NCI-H1417 (cell line): ENCODE results near the gene ATAD1.

ENCODE experiments used
- DNase-seq, 3 experiments: peaks; one replicate each; lab custom pipeline; 2025; lab: John Stamatoyannopoulos, UW

The ATAD1 gene

GRCh38 chr10:87715552-87716347 lies 102.3 kb downstream of the ATAD1 start:
- DNase-seq = no peak

GRCh38 chr10:87713707-87714106 lies 104.3 kb downstream of the ATAD1 start:
- DNase-seq = no peak

GRCh38 chr10:87712913-87713616 lies 105.0 kb downstream of the ATAD1 start:
- no peak for DNase-seq

- no peak for DNase-seq
Observed at GRCh38 chr10:87707254-87707653, 110.8 kb downstream of the ATAD1 start.

GRCh38 chr10:87706731-87707130 lies 111.3 kb downstream of the ATAD1 start:
- no peak for DNase-seq

- no peak for DNase-seq
Observed at GRCh38 chr10:87705339-87705738, 112.7 kb downstream of the ATAD1 start.

- no peak for DNase-seq
Observed at GRCh38 chr10:87703771-87704170, 114.3 kb downstream of the ATAD1 start.

- no peak for DNase-seq
Observed at GRCh38 chr10:87702973-87703294, 115.1 kb downstream of the ATAD1 start.

- no peak for DNase-seq
Observed at GRCh38 chr10:87702260-87702972, 115.6 kb downstream of the ATAD1 start.
